NCI-H82 treated with DMSO at 0.1 percent for 48 hours (cell line): Measurements from ENCODE around the gene SLC2A6.

Experiments
- DNase-seq: peaks from one replicate; lab custom pipeline; 2025; ENCODE audit not compliant: unreplicated experiment; lab: John Stamatoyannopoulos, UW

The SLC2A6 gene

DNA sequence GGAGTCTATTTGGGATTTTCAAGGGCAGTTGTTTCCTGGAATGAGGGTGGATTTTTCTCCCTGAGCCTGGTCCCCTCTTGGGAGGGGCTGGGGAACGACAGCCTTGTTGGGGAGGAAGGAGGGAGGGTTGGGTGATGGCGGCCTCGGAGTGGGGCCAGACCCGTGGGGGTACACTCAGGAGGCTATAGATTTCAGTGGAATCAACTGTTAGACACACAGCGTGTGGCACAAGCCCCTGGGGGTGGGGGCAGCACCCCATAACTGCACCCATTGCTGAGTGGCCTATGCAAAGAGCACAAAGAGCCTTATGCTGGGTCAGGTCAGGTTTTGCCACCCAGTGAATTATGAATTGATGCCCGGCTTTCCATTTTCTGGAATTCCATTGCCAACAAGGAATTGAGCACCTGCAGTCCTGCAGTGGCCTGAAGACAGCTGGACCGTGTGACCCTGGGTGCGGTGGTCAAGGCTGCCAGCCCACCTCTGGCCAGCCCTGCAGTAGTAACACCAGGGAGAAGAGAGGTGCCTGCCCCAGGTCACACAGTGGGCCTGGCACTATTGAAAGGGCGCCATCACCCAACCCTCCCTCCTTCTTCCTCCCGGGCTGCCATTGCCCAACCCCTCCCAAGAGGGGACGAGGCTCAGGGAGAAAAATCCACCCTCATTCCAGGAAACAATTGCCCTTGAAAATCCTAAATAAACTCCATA is 37.5 kb upstream of the SLC2A6 start:
- no peak for DNase-seq

DNA sequence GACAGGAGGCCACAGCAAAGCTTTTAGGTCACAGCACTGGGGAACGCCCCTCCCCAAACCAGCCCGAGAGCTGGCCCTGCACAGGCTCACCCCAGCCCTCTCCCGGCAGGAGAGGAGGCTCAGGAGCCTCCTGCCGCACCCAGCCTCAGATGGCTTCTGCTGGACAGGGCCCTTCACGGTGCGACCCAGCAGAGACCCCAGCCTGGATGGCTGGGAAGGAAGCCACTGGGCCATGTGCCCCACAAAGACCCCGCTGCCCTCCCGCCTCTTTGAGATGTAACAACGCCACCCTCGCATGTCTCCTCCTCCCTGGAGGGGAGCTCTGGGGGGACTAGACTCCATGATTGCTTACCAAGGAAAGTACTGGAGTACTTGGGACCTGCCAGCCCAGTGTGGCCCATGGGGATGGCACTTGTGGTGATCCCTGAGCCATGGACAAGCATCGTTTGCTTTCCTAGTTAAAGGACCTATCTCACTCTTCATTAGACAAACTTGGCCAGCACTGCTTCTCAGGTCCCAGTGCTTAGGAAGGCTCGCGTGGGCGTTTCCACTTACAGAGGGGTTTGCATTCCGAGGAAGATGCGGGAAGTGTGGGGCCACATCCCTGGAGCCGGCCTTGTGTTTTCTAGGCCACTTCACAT is 36.8 kb upstream of the SLC2A6 start:
- DNase-seq = no peak

GRCh38 chr9:133515240-133515610 is 36.3 kb upstream of the SLC2A6 start:
- DNase-seq = no peak

DNA sequence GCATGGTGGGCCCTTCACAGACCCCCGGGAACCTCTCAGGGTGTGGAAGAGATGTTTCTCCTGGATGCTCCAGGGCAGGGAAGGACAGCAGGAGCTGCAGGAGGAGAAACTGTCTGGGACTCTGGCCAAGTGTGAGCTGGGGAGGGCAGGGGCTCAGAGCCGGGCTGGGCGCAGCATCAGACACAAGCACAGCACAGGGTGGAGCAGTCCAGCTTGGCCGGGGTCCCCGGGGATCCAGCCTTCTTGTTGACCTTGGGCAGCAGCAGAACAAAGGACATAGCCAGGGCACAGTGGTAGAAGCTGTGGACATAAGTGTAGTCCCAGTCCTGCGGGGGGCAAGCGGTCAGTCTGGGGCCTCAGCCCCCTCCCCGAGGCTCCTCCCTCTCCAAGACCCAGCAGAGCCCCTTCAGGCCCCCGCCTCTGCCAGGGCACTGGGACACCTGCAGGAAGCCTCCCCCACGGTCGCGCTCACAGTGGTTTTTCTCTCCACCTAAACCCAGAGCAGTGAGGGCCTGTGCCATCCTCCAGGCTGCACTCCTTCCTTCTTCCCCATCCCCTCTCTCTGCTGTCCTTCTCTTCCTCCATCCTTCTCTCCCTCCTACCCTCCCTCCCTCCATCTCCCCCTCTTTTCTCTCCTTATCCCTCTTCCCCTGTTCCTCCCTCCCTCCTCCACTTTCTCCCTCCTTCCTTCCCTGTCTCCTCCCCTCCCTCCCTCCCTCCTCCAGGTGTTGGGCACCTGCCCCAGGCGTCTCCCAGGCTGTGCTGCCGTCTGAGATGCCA is 35.8 kb upstream of the SLC2A6 start:
- DNase-seq = no peak

DNA sequence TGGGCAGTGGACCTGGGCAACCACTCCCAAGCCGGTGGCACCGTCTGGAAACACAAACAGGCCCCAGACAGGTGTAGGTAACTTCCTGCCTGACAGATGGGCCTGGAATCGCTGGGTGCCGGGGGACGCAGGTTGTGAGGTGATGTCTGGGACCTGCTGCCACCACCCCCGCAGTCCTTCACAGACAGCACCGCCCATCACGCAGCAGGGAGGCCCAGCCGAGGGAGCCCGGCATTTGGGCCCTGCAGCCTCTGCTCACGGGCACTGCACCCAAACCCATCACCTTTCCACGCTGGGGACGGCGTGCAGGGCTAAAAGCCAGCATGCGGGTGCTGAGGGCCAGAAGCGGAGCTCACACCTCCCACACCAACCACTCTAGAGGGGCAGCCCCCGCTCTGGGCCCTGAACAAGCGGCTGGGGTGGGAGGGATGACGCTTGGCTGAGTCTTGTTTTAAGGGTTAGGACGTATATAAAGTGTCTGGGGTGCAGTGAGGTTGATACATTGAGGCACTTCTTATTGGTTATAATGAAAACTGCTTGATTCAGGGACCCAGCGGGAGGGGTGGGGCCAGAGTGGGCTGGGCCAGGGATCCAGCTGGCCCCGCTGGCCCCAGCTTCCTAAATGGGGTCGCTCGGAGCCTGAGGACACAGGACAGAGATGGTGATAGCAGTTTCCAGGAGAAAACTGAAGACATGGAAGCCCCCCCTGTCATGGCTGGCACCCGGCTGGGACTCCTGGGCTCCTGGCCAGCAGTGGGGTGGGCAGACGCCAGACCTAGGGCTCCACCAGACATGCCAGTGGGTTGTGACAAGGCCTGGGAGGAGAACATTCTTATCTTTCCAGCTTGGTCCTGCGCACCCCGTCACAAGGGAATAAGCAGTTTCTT is 34.6 kb upstream of the SLC2A6 start:
- DNase-seq = no peak

- DNase-seq = no peak
These were observed 33.6 kb upstream of the SLC2A6 start for GRCh38 chr9:133512253-133513213.

DNA sequence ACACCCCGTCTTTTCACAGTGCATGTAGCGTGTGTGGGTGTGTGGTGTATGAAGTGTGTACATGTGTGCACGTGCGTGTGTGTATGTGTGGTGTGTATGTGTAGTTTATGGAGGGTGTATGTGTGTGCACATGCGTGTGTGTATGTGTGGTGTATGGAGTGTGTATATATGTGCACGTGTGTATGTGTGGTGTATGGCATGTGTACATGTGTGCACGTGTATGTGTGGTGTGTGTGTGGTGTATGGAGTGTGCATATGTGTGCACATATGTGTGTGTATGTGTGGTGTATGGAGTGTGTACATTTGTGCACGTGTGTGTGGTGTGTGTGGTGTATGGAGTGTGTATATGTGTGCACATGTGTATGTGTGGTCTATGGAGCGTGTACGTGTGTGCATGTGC is 32.7 kb upstream of the SLC2A6 start:
- no peak for DNase-seq

- DNase-seq = no peak
These were observed 32.1 kb upstream of the SLC2A6 start for GRCh38 chr9:133510926-133511505.

DNA sequence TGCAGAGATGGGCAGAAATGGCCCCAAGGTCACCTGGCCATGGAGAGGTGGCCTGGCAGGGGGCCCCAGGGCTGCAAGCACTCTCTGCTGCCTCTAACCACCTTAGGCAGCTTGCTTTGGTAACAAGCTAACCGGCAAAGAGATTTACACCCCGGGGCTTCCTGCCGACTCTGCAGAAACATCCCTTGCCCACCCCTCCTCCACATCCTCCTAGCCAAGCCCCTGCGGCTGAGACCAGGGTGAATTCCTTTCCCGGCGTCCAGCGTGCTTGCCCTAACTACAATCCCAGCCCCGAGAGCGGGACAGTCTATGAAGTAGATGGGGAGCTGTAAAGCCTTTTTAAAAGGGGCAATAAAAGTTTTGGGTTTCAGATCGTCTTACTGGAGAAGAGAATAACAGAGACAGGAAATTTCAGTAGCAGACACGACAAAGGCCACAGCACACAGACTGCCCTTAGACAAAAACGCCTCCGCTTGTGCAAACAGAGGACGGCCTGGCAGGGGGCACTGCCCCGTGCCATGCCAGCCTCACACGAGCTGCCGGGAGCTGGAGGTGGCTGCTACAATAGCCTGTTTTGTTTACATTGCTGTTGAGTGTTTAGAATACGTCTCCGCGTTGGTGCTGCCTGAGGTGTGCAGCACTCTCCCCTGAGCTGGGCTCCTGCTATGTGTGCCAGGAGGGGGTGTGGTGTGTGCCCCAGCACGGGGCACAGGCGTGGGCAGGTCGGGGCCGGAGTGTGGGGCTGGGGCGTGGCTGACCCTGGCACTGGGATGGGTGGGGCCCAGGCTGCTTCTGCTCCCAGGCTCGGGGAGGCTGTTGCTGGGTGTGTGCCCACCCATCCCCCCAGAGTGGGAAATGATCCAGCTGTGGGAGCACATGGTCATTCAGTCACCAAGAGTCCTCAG is 30.5 kb upstream of the SLC2A6 start:
- no peak for DNase-seq

DNA sequence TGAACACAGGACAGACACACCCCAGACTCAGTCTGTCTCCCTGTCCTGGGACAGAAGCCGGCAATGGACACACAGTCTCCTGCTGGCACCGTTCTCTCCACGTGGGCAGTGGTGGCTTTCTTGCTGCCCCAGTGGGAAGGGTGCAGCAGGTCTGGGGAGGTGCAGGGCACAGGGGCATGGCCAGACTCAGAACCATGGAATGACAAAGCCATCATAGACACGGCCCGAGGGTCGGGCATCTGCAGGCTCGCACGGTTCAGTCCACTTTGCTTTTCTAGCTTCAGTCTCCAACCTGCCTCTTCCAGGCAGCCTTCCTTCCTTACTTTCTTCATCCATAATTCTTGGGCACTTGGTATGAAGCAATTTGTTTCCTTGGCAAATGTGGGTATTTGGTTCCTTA is 29.1 kb upstream of the SLC2A6 start:
- DNase-seq = no peak

DNA sequence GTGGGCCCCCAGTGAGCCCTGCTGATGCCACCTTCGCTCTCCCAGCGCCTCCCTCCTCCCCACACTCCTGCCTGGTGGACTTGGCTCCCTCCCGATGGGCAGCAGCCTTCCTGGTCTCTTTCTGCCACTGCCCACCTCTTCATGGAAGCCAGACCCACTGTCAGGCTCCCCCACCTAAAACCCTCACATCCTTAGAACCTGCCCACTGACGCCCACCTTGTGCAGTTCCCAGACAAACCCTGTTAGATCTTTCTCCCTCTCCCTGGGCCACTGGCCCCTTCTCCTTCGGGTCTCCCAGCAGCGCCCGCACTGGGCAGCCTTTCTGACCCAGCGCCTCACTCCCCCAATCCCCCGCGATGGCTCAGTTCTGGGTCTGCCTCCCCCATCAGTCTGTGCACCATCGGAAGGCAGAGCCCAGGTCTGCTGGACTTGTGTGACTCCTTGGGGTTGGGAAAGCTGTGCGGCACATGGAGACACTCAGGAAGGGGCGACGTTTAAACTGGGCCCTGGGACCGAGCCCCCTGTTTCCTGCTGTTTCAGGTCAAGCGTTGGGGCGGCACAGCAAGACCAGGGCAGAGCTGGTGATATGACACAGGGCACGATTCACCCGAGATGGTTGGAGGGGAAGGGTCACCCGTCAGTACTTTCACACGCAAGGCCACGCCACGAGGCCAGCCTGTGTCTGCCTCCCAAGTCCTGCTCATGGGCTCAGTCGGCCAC is 28.5 kb upstream of the SLC2A6 start:
- no peak for DNase-seq

DNA sequence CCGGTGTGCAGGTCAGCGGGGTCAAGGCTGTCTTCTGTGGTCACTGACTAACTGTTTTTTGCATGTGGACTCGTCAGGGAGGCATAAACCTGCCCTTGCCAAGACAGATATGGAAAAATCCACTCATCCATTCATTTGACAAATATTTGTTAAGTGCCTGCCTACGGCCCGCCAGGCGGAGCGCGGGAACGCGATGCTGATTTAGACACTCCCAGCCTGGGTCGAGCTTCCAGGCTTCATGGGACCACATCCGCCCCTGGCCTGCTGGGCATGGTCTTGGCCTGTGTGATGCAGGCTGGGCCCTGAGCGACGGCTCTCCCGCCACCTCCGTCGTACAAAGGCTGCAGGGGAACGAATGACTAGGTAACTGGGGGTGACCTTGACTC is 27.7 kb upstream of the SLC2A6 start:
- DNase-seq = no peak

DNA sequence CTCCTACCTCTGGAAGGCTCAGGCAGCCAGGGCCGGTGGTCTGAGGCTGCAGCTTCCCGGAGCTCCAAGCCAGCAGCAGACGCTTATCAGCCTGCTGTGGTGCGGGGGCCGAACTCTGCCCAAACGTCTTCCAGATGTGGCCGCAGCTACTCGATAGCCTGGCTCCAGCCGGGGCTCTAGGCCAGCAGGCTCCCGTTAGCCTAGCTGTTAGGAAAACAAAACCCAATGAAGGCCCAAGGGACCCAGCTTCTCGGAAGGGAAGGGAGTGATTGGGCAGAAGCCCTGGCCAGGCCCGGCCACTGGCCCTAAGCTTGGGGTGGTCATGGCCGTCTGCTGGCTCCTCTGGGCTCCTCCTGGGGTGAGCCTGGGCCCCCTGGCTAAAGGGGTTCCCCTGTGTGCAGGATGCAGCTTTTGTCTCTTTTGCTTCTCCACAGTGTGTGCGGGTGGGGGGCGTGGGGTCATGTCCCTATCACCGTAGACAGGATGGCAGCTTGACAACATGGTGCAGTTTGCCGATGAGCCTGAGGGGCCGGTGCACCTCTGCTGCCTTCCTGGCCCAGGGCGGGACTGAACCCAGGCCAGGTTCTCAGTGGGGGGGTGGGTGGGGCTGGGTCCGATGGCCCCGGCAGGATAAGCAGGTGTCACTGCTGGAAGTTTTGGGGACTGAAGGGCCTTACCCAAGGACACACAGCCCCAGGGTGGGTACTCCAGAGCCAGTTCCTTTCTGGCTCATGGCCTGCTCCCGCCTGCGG is 27.2 kb upstream of the SLC2A6 start:
- no peak for DNase-seq

- no peak for DNase-seq
These were observed 26.4 kb upstream of the SLC2A6 start for GRCh38 chr9:133505186-133505830.

DNA sequence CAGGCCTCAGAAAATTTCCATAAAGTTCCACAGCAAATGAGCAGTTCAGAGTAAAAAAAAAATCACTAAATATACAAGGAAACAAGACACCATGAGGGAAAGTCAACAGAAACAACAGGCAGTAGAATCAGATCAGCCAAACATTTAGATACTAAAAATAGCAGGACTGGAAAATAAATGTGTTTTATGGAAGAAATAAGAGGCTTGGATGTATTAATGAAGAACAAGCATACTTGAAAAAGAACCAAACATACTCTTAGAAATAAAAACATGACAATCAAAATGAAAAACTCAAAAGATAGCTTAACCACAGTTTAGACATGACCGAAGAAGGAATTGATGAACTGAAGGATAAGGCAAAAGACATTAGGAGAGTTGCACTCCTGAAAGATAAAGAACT is 23.2 kb upstream of the SLC2A6 start:
- DNase-seq = no peak

DNA sequence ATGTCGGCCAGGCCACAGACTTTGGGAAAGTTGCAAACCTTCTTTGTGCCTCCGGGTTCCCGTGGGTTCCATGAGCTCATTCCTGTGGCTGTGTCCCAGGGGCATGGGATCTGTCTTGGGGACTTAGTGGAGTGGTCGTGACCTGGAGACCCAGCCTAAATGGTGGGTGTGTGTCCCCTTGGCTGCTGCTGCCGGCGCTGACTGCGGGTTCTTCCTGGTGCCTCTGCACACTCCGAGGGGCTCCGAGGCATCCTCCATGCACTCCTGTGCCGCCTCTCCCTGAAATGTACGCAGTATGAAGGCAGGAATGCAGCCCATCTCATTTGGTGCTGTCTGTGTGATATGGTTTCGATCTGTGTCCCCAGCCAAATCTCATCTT is 21.0 kb upstream of the SLC2A6 start:
- DNase-seq = no peak
